Measurements from ENCODE around the gene ZNF385D. TPM values are rescaled to one million over a fixed set of nuclear protein-coding genes. Genes with fewer than 3 reads are reported as not detected.

ZNF385D gene
- total RNA-seq, 2 experiments from 2014 or later = not detected

DNA sequence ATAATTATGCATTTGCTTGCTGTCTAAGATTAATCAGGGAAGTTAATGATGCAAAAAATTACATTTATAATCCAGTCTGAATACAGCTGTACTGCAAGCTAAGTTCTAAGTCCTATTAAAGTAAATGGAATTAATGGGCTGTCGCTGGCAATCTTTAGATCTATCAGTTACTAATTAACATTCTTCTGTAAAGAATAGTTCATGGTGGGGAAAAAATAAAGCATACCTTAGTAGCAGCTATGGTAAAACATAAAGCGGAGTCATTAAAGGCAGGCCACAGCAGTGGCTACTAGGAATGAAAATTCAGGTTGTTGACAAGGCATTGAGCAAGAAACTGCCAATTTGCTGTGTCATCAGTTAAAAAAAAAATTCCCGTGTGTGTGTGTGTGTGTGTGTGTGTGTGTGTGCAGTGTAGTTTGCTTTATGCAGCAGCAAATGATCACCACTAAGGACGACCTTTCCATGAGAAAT lies 129.8 kb downstream of the ZNF385D start:
- H3K4me1 Mint-ChIP-seq = no peaks in the 10 kb centered on the region
- DNase-seq = no peak
- H3K27me3 Mint-ChIP-seq = no peaks in the 10 kb centered on the region
- no peaks in the 10 kb centered on the region for H3K36me3 Mint-ChIP-seq
- H3K27ac Mint-ChIP-seq = no peak overlapping the region
- H3K4me3 Mint-ChIP-seq = no peak overlapping the region
- no peaks in the 10 kb centered on the region for H3K9me3 Mint-ChIP-seq

DNA sequence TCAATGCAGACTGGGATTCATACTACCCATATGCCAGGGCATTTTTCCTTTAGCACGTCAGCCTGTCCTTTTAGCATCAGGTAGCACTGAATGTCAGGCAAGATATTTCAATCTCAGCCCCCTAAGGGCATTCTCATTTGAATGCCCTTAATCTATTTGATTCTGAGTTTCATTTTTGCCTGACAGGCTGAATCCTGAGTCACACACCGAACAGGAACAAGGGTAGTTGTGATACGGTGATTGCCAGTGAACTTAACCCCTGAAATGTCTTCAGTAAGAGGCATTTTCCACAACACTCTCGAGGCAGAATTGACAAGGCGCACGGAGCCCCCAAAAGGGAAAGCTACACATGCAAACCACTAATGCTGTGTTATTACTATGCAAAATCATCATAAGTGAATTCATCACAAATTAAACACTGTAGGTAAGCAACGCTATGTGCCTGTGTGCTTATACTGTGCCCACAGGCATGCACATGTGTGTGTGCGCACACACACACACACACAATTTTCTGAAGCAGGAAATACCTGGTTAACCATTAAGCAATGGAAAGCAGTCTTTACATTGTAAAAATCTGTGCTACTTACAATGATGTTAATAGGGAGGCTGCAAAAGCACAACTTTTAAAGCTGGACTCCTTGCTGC lies 130.4 kb downstream of the ZNF385D start:
- Mint-ChIP-seq H3K36me3 (no peaks in the 10 kb centered on the region), H3K4me3 (no peak overlapping the region), H3K27ac (no peak overlapping the region), H3K4me1 (no peaks in the 10 kb centered on the region), H3K9me3 (no peaks in the 10 kb centered on the region), H3K27me3 (no peaks in the 10 kb centered on the region)
- no peak for DNase-seq

DNA sequence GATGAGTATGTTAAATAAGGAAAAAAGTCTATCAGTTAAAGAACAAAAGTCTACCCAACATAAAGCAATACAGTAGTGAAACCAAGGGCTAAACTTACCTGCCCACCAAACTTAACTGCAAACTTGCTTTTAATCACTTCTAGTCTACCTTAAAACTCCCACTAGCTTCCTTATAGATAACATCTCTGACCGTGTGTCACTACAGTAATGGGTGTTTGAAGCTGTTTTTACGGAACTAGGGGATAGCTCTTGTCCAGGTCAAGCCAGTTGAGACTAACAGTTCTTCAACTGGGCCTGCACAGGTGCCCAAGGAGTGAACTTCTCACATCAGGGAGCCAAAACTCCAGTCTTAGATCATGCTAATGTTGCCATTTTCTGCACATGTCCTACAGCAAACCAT lies 132.3 kb downstream of the ZNF385D start:
- Mint-ChIP-seq H3K27ac (no peak overlapping the region), H3K9me3 (no peaks in the 10 kb centered on the region), H3K4me3 (no peak overlapping the region), H3K4me1 (no peaks in the 10 kb centered on the region), H3K36me3 (no peaks in the 10 kb centered on the region), H3K27me3 (no peaks in the 10 kb centered on the region)
- DNase-seq = no peak

DNA sequence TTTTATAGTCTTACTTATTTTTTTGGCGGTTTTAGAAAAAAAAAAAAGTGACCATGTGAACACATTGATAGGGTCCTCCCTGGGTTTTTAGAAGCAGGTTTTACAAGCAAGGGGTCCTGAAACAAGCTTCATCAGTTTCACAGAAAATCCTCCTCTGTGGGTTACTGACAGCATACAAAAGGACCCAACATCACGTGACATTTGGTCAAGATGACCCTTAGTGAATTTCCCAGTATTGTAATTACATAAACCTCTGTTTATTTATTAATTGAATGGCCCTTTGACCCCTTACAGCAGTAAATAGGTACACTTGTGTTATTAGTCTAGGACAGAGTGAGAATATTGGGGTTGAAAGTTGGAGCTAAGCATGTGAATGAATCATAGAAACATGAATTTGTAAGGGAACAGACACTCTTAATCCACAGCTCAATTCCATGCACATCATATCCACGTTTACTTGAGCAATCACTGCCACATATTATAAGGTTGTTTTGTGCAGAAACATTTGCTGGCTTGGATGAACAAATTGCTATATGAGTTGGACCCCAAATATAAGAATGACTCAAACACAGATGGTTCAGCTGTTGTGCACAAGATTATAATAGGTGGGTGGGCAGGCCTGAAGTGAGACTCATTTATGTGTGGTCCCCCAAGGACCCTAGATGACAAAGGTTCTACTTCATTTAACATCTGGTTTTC lies 137.5 kb downstream of the ZNF385D start:
- Mint-ChIP-seq H3K9me3 (peaks cover 1% of the 10 kb centered on the region), H3K4me1 (no peaks in the 10 kb centered on the region), H3K27ac (no peak overlapping the region), H3K4me3 (no peak overlapping the region), H3K27me3 (no peaks in the 10 kb centered on the region), H3K36me3 (no peaks in the 10 kb centered on the region)
- DNase-seq = no peak

DNA sequence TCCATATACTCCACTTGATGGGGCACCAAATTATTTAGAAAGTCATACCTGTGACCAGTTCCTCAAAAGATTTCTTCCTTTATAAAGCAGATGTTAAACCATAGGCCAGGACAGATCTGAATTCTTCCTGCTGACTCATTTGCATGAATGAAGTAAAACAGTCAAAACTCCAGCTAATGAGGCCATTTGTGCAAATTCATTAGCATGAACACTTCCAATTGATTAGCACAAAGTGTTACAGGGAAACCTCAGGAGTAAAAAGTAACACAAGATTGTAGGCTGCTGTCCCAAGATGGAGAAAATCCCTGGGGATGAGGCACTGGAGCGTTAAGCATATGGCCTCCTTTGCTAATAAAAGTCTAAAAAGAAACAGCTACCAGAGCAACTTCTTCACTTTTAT lies 149.8 kb downstream of the ZNF385D start:
- Mint-ChIP-seq H3K27me3 (no peaks in the 10 kb centered on the region), H3K36me3 (no peaks in the 10 kb centered on the region), H3K4me3 (no peak overlapping the region), H3K27ac (no peak overlapping the region), H3K4me1 (no peaks in the 10 kb centered on the region), H3K9me3 (peaks cover 3% of the 10 kb centered on the region)
- no peak for DNase-seq

DNA sequence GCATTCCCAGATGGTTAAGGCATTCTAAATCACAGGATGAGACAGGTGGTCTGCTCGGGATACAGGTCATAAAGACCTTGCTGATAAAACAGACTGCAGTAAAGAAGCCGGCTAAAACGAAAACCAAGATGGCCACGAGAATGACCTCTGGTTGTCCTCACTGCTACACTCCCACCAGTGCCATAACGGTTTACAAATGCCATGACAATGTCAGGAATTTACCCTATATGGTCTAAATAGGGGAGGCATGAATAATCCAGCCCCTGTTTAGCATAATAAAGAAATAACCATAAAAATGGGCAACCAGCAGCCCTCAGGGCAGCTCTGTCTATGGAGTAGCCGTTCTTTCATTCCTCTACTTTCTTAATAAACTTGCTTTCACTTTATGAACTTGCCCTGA lies 151.1 kb downstream of the ZNF385D start:
- Mint-ChIP-seq H3K27ac (no peak overlapping the region), H3K27me3 (no peaks in the 10 kb centered on the region), H3K36me3 (no peaks in the 10 kb centered on the region), H3K9me3 (peaks cover 4% of the 10 kb centered on the region), H3K4me1 (no peaks in the 10 kb centered on the region), H3K4me3 (no peak overlapping the region)
- DNase-seq = no peak

DNA sequence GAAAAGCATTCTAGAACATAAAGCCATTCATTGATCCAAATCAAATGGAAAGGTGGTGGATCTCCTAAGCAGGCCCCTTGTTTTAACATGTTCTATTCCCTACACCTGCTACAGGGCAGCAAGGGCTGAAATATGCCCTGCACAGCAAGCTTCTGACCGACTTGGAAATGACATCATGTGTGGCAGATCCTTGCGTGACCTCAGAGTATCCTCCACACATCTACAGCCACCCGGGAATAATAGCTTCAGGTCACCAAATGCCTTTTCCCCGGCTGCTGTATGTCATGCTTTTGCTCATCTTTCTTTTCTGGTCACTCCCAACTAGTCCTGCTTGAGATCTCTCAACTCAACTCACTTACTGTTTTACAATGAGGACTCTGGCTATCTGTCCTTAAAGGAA lies 158.2 kb downstream of the ZNF385D start:
- Mint-ChIP-seq H3K36me3 (no peaks in the 10 kb centered on the region), H3K9me3 (peaks cover 3% of the 10 kb centered on the region), H3K4me3 (no peak overlapping the region), H3K27ac (no peak overlapping the region), H3K4me1 (no peaks in the 10 kb centered on the region), H3K27me3 (no peaks in the 10 kb centered on the region)
- no peak for DNase-seq

DNA sequence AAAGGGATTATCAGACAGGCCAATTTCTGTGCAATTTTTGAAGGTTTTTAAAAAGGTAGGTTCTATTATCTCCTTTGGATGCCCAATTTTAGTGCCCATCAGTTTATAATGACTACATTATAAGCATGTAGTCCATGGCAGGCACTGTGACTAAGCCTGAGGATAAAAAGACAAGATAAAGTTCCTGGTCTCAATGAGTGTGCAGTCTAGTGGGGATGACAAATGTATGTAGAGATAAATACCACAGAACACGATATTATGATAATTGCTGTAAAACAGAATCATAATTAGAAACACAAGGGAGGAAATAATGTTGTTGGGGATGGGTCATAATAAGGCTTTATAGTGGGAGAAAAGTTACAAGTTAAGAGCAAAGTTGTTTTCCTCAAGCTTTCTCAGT lies 163.1 kb downstream of the ZNF385D start:
- no peak overlapping the region for H3K4me3 Mint-ChIP-seq
- no peak overlapping the region for H3K27ac Mint-ChIP-seq
- H3K4me1 Mint-ChIP-seq = no peaks in the 10 kb centered on the region
- no peaks in the 10 kb centered on the region for H3K36me3 Mint-ChIP-seq
- no peak for DNase-seq
- peaks cover 2% of the 10 kb centered on the region for H3K9me3 Mint-ChIP-seq
- no peaks in the 10 kb centered on the region for H3K27me3 Mint-ChIP-seq

DNA sequence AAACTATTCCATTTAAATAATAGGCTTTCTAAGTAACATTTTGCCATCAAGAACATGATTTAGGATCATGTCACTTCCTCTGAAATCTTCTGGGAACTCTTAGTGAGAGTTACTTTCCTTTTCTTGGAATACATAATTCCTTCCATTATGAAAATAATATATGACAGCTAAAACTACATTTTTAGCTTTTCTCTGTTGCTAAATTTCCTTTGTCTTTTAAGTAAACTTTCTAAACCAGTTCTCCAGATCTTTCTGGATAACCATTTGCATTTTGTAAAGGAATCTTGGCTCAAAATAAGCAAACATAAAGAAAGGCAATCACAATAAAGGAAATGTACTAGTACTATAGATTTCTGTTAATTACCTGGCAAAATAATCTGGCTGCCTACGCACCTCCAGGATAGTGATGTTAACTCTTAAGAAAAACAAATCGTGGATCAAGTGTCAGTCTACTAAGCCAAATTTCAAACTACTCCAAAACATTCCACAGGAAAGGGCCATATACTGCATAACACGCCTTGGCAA lies 165.7 kb downstream of the ZNF385D start:
- no peaks in the 10 kb centered on the region for H3K36me3 Mint-ChIP-seq
- H3K27me3 Mint-ChIP-seq = no peaks in the 10 kb centered on the region
- no peaks in the 10 kb centered on the region for H3K4me1 Mint-ChIP-seq
- no peak overlapping the region for H3K4me3 Mint-ChIP-seq
- no peaks in the 10 kb centered on the region for H3K9me3 Mint-ChIP-seq
- no peak for DNase-seq
- H3K27ac Mint-ChIP-seq = no peak overlapping the region

DNA sequence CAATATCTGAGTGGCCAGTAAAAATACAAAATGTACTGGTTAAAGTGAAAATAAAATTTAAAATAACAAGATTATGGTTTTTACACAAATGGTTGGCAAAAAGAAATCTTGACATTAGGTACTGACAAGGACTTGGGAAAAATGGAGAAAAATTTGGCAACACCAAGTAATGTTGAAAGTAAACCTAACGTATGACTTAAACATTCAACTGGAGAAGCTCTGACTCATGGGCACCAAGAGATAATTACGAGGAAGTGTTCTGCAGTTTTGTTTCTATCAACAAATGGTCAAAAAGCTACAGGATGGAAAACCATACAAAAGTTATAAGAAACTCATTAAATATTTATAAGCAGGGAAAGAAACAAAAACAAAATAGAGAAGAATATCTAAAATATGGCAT lies 177.7 kb downstream of the ZNF385D start:
- H3K9me3 Mint-ChIP-seq = peaks cover 3% of the 10 kb centered on the region
- no peaks in the 10 kb centered on the region for H3K4me1 Mint-ChIP-seq
- no peak for DNase-seq
- H3K4me3 Mint-ChIP-seq = no peak overlapping the region
- no peaks in the 10 kb centered on the region for H3K27me3 Mint-ChIP-seq
- no peaks in the 10 kb centered on the region for H3K36me3 Mint-ChIP-seq
- no peak overlapping the region for H3K27ac Mint-ChIP-seq

DNA sequence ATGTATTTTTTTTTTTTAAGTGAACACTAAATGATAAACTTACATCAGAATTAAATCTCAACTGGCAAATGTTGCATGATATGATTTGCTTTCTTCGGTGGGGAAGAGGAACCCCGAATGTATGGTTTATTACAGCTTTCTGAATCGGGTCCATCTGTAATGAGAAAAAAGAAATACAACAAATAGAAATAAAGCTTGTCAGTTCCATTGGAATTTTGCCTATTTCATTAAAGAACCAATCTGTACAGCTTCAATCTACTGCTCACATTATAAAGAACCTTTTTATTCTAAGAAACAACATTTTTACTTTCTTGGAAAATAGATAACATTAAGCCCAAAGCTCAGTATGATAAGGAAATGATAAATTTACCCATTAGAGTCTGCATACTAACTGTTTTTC lies 186.5 kb downstream of the ZNF385D start:
- Mint-ChIP-seq H3K27ac (no peak overlapping the region), H3K27me3 (no peaks in the 10 kb centered on the region), H3K4me3 (no peak overlapping the region), H3K36me3 (no peaks in the 10 kb centered on the region), H3K4me1 (no peaks in the 10 kb centered on the region), H3K9me3 (peaks cover 4% of the 10 kb centered on the region)
- DNase-seq = no peak

DNA sequence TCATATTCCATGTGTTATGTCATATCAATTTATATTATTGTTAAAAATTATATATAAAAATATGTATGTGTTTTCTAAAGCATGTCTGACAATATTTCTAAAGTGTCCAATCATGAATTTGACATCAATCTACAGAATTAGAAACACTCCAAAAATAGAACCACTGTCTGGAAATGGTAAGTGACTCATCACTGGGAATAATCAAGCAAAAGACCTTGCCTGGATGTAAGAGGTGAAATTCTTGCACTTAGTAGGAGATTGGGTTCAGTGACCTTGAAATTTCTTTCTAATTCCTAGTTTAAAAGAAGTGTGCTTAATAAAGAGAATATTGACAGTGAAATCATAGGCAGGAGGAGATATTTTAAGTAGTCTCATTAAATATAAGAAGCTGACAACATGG lies 188.8 kb downstream of the ZNF385D start:
- Mint-ChIP-seq H3K4me3 (no peak overlapping the region), H3K27ac (no peak overlapping the region), H3K27me3 (no peaks in the 10 kb centered on the region)

DNA sequence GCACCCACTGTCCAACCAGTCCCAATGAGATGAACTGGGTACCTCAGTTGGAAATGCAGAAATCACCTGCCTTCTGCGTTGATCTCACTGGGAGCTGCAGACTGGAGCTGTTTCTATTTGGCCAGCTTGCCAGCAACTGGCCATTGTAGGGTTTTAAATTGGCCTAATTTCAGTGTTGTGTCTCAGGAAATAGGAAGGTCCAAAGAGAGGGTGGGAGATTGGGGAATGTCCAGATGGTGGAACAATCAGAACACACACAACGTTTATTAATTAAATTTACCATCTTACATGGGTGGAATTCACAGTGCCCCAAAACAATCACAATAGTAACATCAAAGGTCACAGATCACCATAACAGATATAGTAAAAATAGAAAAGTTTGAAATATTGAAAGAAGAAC lies 189.5 kb downstream of the ZNF385D start:
- no peak for DNase-seq
- Mint-ChIP-seq H3K36me3 (no peaks in the 10 kb centered on the region), H3K4me1 (no peaks in the 10 kb centered on the region), H3K27me3 (no peaks in the 10 kb centered on the region), H3K27ac (no peak overlapping the region), H3K9me3 (peaks cover 9% of the 10 kb centered on the region), H3K4me3 (no peak overlapping the region)

More for the DNA sequence above, 188.8 kb downstream of the ZNF385D start:
- Mint-ChIP-seq H3K9me3 (peaks cover 9% of the 10 kb centered on the region), H3K36me3 (no peaks in the 10 kb centered on the region), H3K4me1 (no peaks in the 10 kb centered on the region)
- no peak for DNase-seq

DNA sequence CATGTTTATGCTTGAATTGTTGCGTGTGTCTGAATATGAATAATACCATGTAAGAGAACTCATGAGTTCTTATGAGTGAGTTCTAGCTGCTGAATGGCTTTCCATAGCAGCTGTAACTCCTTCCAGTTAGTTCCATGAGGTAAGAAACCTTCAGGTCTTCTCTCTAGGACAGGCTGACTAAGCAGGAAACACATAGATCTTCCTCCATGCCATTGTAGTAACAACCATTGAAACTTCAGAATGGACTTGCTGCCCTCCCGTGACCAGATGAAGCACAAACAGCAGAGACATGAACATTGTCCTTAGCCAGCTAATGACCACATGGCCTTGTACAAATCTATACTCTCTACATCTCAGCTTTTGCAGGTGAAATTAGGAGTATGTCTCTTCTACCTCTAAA lies 200.0 kb downstream of the ZNF385D start:
- H3K9me3 Mint-ChIP-seq = no peaks in the 10 kb centered on the region
- no peaks in the 10 kb centered on the region for H3K27me3 Mint-ChIP-seq
- no peaks in the 10 kb centered on the region for H3K4me1 Mint-ChIP-seq
- no peak overlapping the region for H3K27ac Mint-ChIP-seq
- DNase-seq = no peak
- no peak overlapping the region for H3K4me3 Mint-ChIP-seq
- H3K36me3 Mint-ChIP-seq = no peaks in the 10 kb centered on the region

DNA sequence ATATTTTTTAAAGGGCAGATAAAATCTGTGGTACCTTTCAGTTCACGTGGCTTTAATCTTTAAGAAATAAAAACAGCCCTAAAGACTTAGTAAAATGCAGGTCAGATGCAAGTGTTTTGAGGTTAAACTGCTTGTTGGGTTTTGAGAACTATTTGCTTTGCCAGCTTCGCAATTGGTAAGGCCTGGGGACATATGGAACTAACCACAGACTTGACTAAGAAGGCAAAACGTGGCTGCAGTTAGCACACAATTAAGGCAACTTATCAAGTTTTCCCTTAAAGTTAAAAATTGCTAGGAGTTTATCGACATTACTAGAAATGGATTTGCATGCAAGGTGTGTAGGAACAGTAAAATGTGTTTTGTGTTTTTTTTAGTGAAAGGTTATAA lies 206.9 kb downstream of the ZNF385D start:
- H3K36me3 Mint-ChIP-seq = no peaks in the 10 kb centered on the region
- H3K27ac Mint-ChIP-seq = no peak overlapping the region
- no peaks in the 10 kb centered on the region for H3K4me1 Mint-ChIP-seq
- no peak for DNase-seq
- no peak overlapping the region for H3K4me3 Mint-ChIP-seq
- H3K27me3 Mint-ChIP-seq = no peaks in the 10 kb centered on the region
- no peaks in the 10 kb centered on the region for H3K9me3 Mint-ChIP-seq
